Measurements from ENCODE around the gene RPL21. TPM values are rescaled to one million over a fixed set of nuclear protein-coding genes. Genes with fewer than 3 reads are reported as not detected.
"Not testable (repeated sequence)": the region's sequence is repeated elsewhere in the genome, so short reads cannot be mapped to it uniquely, and the experiment has no call there.

The RPL21 gene
- 1,000 to 10,000 TPM; 1,938 to 2,027 TPM for total RNA-seq
- 1,009 to 1,518 reads per million in 2 donors for total RNA-seq

DNA sequence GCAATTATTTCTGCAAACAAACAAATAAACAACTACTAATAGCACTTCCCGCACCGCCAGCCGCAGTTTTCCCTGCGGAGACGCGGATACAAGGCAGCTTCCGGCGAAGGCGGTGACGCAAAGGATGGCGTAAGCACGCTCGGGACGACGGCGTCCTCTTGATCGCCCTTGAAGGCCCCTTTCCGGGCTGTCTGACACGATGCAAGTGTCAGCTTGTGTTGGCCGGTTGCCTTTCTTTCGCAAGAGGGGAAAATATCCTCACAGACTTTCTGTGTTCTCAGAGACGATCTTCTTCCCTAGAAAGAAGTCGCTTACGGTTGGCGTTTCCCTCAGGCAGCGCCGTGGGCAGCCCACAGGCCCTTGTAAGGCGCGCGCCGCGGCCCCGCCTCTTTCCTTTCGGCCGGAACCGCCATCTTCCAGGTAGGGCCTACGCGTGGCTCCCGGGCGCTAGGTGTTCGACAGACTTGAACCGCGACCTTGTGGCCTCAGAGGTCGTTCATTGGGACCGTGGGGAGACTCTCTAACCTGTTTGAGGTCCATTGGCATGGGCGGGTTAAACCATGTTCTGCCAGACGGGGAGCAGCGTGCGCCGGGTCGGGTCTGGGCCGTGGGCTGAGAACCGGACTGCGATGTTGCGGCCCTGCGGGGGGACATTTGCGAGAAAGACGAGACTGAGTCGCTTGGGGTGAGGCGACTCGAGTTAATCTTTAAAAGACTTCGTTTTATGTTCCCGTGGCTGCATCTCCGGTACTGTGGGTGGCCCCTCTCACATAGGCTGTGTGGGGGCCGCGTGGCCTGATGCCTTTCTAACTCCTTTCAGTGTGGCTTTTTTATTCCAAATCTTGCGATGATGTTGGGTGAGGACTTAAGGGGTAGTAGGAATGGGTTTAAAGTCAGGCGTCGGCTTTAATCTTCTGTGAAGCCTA is at the start of gene RPL21:
Gene RPL21 (plus strand): TSS at position 393 of the 926 bp plus-strand sequence. CDS start 2,219 bp downstream, outside the sequence.
- H3K4me3 Mint-ChIP-seq, result peak within 1 kb of the TSS; percentile 95
- no peaks in the 10 kb centered on the region for H3K27me3 Mint-ChIP-seq
- H3K27ac Mint-ChIP-seq, result peak within 1 kb of the TSS; percentile 99
- no peaks in the 10 kb centered on the region for H3K9me3 ChIP-seq (ENCODE audit: control insufficient read depth, low read length, poor library complexity, severe bottlenecking)
- H3K36me3 Mint-ChIP-seq (ENCODE audit: low read depth), result peaks cover 2% of the 10 kb centered on the region
- ATAC-seq (peak; percentile 94), DNase-seq (peak; percentile 80 to 88 (median 81))
- H3K4me1 Mint-ChIP-seq, result peaks cover 30% of the 10 kb centered on the region

DNA sequence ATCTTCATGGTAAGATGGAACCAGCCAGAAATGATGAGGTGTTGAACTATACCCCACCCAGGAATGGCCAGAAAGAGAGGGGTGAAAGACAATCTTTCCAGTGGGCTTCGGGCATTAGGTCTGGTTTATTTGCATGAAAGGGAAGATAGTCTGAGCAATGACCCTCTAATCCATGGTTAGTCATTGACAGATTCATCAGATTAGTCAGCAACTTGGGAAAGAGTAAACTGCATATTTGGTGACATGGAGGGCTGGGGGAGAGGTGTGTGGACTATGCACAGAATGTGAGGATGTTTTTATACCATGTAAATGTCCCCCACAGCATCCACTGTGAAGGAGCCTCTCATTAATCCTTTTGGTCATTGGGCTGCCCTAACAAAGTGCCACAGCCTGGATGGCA is 49.7 kb upstream of the RPL21 start:
- Mint-ChIP-seq H3K27ac (no peak overlapping the region), H3K4me3 (no peak overlapping the region), H3K27me3 (peaks cover 13% of the 10 kb centered on the region), H3K4me1 (no peaks in the 10 kb centered on the region), H3K36me3 (ENCODE audit: low read depth) (no peaks in the 10 kb centered on the region)
- H3K9me3 ChIP-seq (ENCODE audit: control insufficient read depth, low read length, poor library complexity, severe bottlenecking), result no peaks in the 10 kb centered on the region
- no peak for DNase-seq
- no peak for ATAC-seq

DNA sequence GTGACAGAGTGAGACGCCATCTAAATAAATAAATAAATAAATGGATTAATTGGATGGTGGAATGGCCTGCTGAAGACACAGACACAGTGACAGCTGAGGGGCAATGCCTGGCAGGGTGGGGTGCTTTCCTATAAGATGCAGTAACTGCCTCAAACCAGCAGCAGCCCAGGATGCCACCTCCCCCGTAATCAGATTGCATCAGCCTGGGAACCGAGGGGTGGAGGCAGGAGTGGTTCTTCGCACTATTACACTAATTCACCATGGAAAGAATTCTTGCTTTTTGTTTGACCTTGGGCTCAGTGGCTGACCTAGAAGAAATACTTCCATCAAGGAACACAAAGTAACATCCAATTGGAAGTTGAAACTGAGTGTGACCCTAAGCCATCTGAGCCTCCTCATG is 48.2 kb upstream of the RPL21 start:
- ATAC-seq (no peak), DNase-seq (no peak)
- Mint-ChIP-seq H3K27ac (no peak overlapping the region), H3K27me3 (peaks cover 13% of the 10 kb centered on the region), H3K4me3 (no peak overlapping the region), H3K36me3 (ENCODE audit: low read depth) (no peaks in the 10 kb centered on the region), H3K4me1 (no peaks in the 10 kb centered on the region)
- no peaks in the 10 kb centered on the region for H3K9me3 ChIP-seq (ENCODE audit: control insufficient read depth, low read length, poor library complexity, severe bottlenecking)

DNA sequence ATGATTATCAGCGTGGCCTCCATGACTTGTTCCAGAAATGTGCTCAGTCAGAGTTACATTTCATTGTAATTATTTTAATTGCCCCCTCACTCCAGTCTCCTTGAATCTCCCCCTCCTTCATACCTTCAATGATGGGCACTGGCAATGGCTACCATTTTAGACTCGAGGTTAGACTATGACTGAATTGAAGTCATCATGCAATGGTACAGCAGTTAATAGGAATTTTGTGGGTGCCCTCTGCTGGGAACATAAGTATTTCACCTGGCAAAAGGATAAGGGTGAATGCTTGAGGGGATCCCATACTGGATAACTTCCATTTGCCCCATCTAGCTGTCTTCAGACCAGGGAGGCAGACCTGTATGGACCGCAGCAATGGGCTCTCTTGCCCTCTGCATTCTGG is 47.5 kb upstream of the RPL21 start:
- no peaks in the 10 kb centered on the region for H3K4me1 Mint-ChIP-seq
- H3K4me3 Mint-ChIP-seq, result no peak overlapping the region
- no peaks in the 10 kb centered on the region for H3K9me3 ChIP-seq (ENCODE audit: control insufficient read depth, low read length, poor library complexity, severe bottlenecking)
- H3K27me3 Mint-ChIP-seq, result peaks cover 13% of the 10 kb centered on the region
- no peak for DNase-seq
- no peak overlapping the region for H3K27ac Mint-ChIP-seq
- ATAC-seq, result no peak
- H3K36me3 Mint-ChIP-seq (ENCODE audit: low read depth), result peaks cover 2% of the 10 kb centered on the region

DNA sequence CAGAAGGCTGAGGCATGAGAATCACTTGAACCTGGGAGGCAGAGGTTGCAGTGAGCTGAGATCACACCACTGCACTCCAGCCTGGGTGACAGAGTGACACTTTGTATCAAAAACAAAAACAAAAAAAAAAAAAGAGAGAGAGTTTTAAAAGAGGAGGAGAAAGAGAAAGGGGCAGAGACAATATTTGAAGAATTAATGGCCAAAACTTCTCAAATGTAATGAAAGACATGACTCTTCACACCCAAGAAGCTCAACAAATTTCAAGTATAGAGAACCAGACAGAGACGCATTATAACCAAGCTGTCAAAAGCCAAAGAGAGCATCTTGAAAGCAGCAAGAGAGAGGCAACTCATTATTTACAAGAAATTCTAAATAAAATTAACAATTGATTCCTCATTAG is 42.8 kb upstream of the RPL21 start:
- no peaks in the 10 kb centered on the region for H3K27me3 Mint-ChIP-seq
- H3K4me1 Mint-ChIP-seq, result no peaks in the 10 kb centered on the region
- peaks cover 2% of the 10 kb centered on the region for H3K36me3 Mint-ChIP-seq (ENCODE audit: low read depth)
- ATAC-seq (no peak), DNase-seq (no peak)
- H3K4me3 Mint-ChIP-seq, result no peak overlapping the region
- H3K27ac Mint-ChIP-seq, result no peak overlapping the region
- no peaks in the 10 kb centered on the region for H3K9me3 ChIP-seq (ENCODE audit: control insufficient read depth, low read length, poor library complexity, severe bottlenecking)

DNA sequence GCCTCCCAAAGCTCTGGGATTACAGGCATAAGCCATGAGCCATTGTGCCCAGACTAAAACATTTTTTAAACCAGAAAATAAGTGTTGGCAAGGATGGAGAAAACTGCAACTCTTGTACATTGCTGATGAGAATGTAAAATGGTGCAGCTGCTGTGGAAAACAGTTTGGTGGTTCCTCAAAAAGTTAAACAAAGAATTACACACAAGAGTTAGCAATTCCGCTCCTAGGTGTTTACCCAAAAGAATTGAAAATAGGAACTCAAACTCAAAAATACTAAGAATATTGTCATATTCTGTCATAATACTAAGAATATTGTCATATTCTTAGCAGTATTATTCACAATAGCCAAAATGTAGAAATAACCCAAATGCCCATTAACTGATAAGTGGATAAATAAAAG is 40.1 kb upstream of the RPL21 start:
- Mint-ChIP-seq H3K4me1 (no peaks in the 10 kb centered on the region), H3K27ac (no peak overlapping the region), H3K4me3 (no peak overlapping the region), H3K27me3 (no peaks in the 10 kb centered on the region), H3K36me3 (ENCODE audit: low read depth) (peaks cover 2% of the 10 kb centered on the region)
- no peak for ATAC-seq
- no peak for DNase-seq
- H3K9me3 ChIP-seq (ENCODE audit: control insufficient read depth, low read length, poor library complexity, severe bottlenecking), result no peaks in the 10 kb centered on the region

DNA sequence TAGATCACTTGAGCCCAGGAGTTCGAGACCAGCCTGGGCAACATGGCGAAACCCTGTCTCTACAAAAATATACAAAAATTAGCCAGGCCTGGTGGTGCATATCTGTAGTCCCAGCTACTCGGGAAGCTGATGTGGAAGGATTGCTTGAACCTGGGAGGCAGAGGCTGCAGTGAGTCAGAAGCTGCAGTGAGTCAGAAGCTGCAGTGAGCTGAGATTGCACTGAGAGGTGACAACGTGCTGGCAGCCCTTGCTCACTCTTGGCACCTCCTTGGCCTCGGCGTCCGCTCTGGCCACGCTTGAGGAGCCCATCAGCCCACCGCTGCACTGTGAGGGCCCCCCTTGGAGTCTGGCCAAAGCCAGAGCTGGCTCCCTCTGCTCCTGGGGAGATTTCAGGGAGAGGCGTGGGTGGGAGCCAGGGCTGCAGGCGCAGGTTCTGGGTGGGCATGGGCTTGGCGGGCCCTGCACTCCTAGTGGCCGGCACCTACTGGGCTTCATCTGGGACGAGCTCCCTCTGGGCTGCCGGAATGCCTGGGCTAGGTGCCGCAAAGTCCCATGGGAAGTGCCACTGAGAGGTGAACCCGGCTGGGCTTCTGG is 39.5 kb upstream of the RPL21 start:
- H3K27ac Mint-ChIP-seq, result no peak overlapping the region
- H3K9me3 ChIP-seq (ENCODE audit: control insufficient read depth, low read length, poor library complexity, severe bottlenecking), result no peaks in the 10 kb centered on the region
- no peak overlapping the region for H3K4me3 Mint-ChIP-seq
- H3K27me3 Mint-ChIP-seq, result no peaks in the 10 kb centered on the region
- peaks cover 2% of the 10 kb centered on the region for H3K36me3 Mint-ChIP-seq (ENCODE audit: low read depth)
- DNase-seq, result no peak
- H3K4me1 Mint-ChIP-seq, result no peaks in the 10 kb centered on the region
- ATAC-seq, result no peak

DNA sequence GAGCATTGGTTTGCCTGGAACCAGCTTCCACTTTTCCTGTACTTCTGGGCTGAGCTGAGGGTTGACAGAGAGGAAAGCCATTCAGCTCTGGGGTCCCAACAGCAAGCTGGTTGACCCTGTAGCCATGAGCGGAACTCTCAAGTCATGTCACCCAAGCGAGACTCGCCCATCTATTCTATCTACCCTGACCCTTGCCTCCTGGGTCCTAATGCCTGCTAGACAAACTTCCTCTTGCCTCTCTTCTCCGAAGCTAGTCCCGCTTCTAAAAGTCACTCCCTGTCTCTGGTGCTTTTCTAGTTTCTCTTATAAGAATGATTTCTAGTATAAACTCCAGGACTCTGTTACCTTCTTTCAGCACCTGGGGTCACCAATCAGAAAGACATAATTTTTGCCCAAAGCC is 38.0 kb upstream of the RPL21 start:
- DNase-seq; ATAC-seq; H3K27ac Mint-ChIP-seq; H3K9me3 ChIP-seq (ENCODE audit: control insufficient read depth, low read length, poor library complexity, severe bottlenecking); H3K4me3 Mint-ChIP-seq; H3K27me3 Mint-ChIP-seq; H3K4me1 Mint-ChIP-seq; H3K36me3 Mint-ChIP-seq (ENCODE audit: low read depth): not testable (repeated sequence)

DNA sequence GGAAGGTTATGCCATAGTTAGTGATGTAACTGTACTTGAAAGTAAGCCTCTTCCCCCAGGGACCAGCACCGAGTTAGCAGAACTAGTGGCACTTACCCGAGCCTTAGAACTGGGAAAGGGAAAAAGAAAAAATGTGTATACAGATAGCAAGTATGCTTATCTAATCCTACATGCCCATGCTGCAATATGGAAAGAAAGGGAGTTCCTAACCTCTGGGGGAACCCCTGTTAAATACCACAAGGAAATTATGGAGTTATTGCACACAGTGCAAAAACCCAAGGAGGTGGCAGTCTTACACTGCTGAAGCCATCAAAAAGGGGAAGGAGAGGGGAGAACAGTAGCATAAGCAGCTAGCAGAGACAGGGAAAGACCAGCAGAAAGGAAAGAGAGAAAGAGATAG is 33.6 kb upstream of the RPL21 start:
- peaks cover 10% of the 10 kb centered on the region for H3K27me3 Mint-ChIP-seq
- H3K27ac Mint-ChIP-seq; H3K9me3 ChIP-seq (ENCODE audit: control insufficient read depth, low read length, poor library complexity, severe bottlenecking); H3K4me3 Mint-ChIP-seq; H3K36me3 Mint-ChIP-seq (ENCODE audit: low read depth); DNase-seq; ATAC-seq; H3K4me1 Mint-ChIP-seq: not testable (repeated sequence)

DNA sequence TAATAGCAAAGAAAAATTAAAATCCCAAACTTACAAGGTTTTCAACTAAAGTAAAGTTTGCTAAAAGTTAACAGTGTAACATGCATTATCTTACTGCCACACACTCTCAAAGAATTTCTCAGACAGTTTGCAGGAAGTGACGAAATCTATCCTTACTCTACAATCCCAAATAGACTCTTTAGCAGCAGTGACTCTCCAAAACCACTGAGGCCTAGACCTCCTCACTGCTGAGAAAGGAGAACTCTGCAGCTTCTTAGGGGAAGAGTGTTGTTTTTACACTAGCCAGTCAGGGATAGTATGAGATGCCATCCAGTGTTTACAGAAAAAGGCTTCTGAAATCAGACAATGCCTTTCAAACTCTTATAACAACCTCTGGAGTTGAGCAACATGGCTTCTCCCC is 32.5 kb upstream of the RPL21 start:
- not testable (repeated sequence) for DNase-seq; H3K4me1 Mint-ChIP-seq; H3K9me3 ChIP-seq (ENCODE audit: control insufficient read depth, low read length, poor library complexity, severe bottlenecking); H3K36me3 Mint-ChIP-seq (ENCODE audit: low read depth); ATAC-seq; H3K4me3 Mint-ChIP-seq; H3K27ac Mint-ChIP-seq
- peaks cover 15% of the 10 kb centered on the region for H3K27me3 Mint-ChIP-seq

DNA sequence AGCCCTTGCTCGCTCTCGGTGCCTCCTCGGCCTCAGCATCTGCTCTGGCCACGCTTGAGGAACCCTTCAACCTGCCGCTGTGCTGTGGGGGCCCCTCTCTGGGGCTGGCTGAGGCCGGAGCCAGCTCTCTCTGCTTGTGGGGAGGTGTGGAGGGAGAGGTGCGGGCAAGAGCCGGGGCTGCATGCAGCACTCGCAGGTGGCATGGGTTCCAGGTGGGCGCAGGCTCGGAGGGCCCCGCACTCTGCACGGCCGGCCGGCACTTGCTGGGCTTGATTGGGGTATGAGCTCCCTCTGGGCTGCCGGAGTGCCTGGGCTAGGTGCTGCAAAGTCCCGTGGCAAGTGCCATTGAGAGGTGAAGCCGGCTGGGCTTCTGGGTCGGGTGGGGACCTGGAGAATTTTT is 31.7 kb upstream of the RPL21 start:
- no peaks in the 10 kb centered on the region for H3K36me3 Mint-ChIP-seq (ENCODE audit: low read depth)
- DNase-seq (no peak), ATAC-seq (no peak)
- peaks cover 22% of the 10 kb centered on the region for H3K27me3 Mint-ChIP-seq
- no peak overlapping the region for H3K4me3 Mint-ChIP-seq
- H3K27ac Mint-ChIP-seq, result no peak overlapping the region
- H3K4me1 Mint-ChIP-seq, result no peaks in the 10 kb centered on the region
- no peaks in the 10 kb centered on the region for H3K9me3 ChIP-seq (ENCODE audit: control insufficient read depth, low read length, poor library complexity, severe bottlenecking)

DNA sequence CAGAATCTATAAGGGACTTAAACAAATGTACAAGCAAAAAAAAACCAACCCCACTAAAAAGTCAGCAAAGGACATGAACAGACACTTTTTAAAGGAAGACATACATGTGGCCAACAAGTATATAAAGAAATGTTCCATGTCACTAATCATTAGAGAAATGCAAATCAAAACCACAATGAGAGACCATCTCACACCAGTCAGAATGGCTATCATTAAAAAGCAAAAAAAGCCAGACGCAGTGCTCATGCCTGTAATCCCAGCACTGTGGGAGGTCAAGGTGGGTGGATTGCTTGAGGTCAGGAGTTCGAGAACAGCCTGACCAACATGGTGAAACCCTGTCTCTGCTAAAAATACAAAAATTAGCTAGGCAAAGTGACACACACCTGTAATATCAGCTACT is 29.3 kb upstream of the RPL21 start:
- H3K27me3 Mint-ChIP-seq, result peaks cover 36% of the 10 kb centered on the region
- H3K36me3 Mint-ChIP-seq (ENCODE audit: low read depth); ATAC-seq; H3K4me3 Mint-ChIP-seq; H3K9me3 ChIP-seq (ENCODE audit: control insufficient read depth, low read length, poor library complexity, severe bottlenecking); DNase-seq; H3K4me1 Mint-ChIP-seq; H3K27ac Mint-ChIP-seq: not testable (repeated sequence)

DNA sequence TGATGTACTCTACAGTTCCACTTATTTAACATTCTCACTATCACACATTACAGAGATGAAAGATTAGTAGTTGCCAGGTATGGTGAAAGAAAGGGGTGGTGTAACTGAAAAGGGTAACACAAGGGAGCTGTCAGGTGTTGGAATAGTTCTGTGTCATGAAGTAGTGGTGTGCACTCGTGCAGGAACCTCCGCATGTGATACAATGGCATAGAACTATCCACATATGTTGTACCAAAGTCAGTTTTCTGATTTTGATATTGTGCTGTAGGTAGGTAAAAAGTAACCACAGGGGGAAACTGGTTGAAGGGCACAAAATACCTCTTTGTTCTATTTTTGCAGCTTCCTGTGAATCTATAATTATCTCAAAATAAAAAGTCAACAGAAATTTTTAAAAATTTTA is 24.4 kb upstream of the RPL21 start:
- ATAC-seq (peak; percentile 20), DNase-seq (no peak)
- peaks cover 2% of the 10 kb centered on the region for H3K4me1 Mint-ChIP-seq
- no peak overlapping the region for H3K4me3 Mint-ChIP-seq
- H3K9me3 ChIP-seq (ENCODE audit: control insufficient read depth, low read length, poor library complexity, severe bottlenecking), result peaks cover 11% of the 10 kb centered on the region
- no peak overlapping the region for H3K27ac Mint-ChIP-seq
- H3K27me3 Mint-ChIP-seq, result peaks cover 35% of the 10 kb centered on the region
- H3K36me3 Mint-ChIP-seq (ENCODE audit: low read depth), result no peaks in the 10 kb centered on the region

DNA sequence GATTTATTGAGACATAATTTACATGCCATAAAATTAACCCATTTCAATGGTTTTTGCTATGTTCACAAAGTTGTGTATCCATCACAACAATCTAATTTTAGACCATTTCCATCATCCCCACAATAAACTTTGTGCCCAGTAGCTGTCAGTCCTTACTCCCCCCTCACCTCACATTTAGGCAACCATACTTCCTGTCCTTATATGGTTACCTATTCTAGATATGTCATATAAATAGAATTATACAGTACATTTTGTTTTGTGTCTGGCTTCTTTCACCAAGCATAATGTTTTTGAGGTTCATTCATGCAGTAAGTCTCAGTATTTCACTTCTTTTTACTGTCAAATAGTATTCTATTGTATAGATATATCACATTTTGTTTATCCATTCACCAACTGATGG is 23.2 kb upstream of the RPL21 start:
- H3K9me3 ChIP-seq (ENCODE audit: control insufficient read depth, low read length, poor library complexity, severe bottlenecking), result peaks cover 12% of the 10 kb centered on the region
- H3K4me3 Mint-ChIP-seq, result no peak overlapping the region
- H3K4me1 Mint-ChIP-seq, result peaks cover 2% of the 10 kb centered on the region
- DNase-seq (no peak), ATAC-seq (no peak)
- no peak overlapping the region for H3K27ac Mint-ChIP-seq
- H3K27me3 Mint-ChIP-seq, result peaks cover 23% of the 10 kb centered on the region
- no peaks in the 10 kb centered on the region for H3K36me3 Mint-ChIP-seq (ENCODE audit: low read depth)
